Measurements from ENCODE around the gene EEA1.
"Not testable (repeated sequence)": the region's sequence is repeated elsewhere in the genome, so short reads cannot be mapped to it uniquely, and the experiment has no call there.

The EEA1 gene

GRCh38 chr12:92794356-92794755 lies 134.7 kb downstream of the EEA1 start:
- DNase-seq: not testable (repeated sequence)

- DNase-seq: no peak
Measured at GRCh38 chr12:92786045-92786444, 143.1 kb downstream of the EEA1 start.

DNA sequence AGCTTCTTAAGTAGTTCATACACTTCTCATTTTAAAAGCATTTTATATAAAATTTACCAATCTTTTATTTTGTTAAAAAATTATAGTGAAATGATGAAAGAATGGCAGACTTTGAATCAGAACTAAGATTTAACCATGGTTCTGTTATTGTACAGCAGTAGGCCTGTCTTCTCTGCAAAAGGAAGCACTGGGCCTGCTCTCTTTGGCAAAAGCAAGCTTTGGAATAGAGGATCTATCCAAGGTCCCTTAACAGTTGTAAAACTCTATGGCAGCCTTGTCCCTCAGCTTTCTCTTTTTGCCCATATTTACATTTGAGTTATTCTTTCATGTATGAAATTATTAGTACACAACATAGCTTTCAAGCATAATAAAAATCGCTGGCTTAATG lies 143.5 kb downstream of the EEA1 start:
- DNase-seq: no peak

GRCh38 chr12:92784797-92785562 lies 144.1 kb downstream of the EEA1 start:
- no peak for DNase-seq

DNA sequence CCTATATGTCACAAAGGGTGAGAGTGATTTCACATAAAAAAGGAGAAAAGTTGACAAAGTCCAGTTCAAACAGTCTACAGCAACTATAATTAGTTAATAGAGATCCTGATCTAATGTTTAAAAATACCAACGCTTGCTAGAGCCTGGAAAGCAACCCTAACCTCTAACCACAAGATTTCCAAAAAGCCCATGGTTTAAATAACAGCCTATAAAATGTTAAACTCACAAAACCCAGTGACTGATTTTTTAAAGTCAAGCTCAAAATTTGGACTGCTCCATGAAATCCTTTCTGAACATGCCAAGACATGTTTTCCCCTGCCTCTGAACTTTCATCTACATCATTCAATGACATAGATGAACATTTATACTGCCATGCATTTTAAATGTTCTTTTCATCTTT lies 144.7 kb downstream of the EEA1 start:
- no peak for DNase-seq

DNA sequence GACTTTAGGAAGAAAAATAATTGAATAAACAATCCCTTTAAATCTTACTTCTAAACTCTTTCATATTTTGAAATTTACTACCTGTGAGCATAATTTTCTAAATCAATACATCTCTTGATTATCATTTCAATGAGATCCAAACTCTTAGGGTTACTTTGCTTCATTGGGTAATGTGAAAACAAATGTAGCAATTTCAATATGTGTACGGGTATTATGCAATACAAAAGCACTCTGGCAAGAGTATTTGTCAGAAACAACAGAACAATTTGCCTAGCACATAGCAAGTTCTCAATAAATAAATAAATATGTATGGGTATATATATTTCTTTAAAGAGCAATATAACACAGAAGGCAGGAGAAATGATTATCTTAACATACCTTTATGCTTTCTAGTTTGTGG lies 149.2 kb downstream of the EEA1 start:
- no peak for DNase-seq

GRCh38 chr12:92778525-92778924 lies 150.6 kb downstream of the EEA1 start:
- no peak for DNase-seq

DNA sequence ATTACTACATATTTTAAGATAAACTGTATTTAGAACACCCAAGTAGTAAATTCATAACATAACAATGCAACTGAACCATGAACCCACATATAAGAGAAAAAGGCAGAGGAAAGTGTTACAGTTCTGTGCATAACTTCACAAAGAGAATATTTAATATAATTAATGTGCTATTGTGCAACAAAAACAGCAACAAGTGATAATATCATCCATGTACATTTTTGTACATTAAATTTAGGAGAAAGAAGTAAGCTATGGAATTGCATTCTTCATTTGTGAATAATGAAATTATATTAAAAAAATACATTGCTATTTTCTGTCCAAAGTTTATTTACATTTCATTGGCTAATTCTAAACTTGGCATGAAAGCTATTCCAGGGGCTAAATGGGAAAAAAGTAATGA lies 153.7 kb downstream of the EEA1 start:
- DNase-seq: no peak

DNA sequence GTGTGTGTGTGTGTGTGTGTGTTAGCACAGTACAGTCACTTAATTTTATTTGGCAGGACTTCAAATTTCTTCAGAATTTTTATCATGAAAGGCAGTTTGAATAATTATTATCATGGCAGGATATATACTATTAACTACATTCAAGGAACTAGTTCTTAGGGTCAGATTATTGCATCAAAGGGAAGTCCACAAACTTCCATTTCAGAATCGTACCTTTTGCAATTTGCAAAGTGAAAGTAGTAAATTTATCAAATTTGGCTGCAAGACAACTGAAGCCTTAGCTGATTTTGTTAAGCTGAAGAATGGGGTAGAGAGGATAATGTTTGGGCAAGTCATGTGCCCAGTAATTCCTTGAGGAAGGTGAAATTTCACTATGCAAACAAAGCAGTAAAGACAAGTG lies 158.1 kb downstream of the EEA1 start:
- DNase-seq: no peak

DNA sequence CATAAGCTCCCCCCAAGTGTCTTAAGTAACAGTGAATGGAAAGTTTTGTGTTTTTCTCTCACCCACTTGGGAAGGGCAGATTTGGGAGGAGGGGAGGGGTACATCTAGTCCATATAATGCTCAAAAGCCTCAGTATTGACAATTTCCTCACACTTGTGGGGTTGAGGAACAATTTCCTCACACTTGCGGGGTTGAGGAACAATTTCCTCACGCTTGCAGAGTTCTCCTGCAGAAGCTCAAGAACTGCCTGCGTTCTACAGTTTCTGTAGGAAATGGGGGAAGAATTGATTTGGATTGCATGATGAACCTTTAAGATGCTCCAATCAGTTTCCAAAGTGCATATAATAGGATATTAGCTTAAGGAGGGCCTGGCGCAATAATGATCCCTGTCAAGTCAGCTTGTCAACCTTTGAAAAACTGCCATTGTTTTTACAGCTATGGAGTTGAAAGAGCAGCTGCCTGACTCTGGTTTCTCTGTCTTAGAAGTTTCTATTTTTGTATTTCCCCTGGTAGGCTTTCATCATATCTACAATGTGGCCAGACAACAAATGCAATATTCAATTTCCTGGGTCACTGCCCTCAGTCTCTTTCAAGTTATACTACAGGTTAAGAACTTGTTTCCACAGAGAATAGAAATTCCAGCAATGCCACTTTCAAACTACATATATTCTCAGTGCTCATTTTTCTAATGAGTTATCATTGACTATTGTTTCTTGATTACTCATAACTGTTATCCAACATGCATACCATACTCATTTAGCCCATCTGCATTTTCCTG lies 159.8 kb downstream of the EEA1 start:
- no peak for DNase-seq

DNA sequence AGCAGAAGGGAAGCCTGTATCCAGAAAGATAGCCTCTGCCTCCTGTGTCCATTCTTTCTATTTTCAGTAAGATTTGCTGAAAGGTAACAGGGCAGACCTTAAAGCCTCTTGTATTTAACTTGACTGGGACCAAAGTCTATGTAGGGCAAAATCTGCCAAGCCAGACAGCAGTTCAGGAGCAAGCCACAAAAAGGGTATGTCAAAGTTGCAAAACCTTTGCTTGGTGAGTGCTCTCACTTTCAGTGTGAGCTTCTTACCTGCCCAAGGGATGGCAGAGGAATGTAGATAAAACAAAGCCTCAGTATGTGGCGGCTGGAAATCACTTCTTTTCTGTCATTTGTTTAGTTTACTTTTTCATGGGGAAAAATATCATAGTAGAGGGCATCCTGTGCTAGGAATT lies 163.2 kb downstream of the EEA1 start:
- no peak for DNase-seq

GRCh38 chr12:92764831-92765230 lies 164.3 kb downstream of the EEA1 start:
- DNase-seq: no peak

DNA sequence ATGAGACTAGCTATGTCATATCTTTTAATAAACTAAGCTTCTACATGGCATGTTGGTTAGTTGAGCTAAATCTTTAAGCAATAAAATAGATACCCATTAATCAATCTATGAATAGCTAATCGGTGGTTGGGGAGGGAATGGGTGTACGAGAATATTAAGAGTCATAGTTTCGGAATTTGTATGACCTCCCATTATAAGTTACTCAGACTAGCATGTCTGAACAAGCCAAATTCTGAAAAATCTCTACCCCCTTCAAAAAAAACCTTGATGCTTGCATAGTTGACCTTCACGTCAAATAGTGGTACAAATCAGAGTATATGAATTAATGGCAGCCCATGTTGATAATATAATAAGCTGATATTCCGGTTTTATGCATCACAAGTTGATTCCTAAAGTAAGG lies 166.3 kb downstream of the EEA1 start:
- no peak for DNase-seq

DNA sequence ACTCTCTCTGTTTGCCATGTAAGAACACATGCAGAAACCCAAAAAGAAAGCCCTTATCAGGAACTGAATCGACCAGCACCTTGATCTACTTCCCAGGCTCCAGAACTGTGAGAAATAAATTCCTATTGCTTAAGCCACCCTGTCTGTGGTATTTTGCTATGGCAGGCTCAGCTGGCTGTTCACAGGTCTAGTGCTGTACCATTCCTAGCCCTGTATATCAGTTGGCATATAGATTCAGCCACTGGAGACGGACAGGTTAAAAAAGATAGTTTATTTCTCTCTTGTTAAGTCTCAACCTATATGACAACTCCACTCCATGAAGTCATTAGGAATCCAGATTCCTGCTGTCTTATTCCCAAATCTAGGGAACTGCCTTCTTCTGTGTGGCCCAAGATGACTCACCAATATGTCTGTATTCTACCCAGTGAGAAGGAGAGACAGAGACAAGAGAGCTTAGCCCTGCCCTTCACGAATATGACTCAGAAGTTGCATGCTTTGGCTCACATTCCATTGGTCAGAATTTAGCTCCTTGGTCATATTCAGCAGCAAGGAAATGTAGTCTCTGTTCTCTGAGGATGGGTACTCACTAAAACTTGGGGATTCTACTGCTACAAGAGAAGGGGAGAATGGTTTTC lies 169.3 kb downstream of the EEA1 start:
- no peak for DNase-seq

- no peak for DNase-seq
Measured at GRCh38 chr12:92757597-92758121, 171.4 kb downstream of the EEA1 start.

- DNase-seq: no peak
Measured at GRCh38 chr12:92756898-92757596, 172.0 kb downstream of the EEA1 start.

DNA sequence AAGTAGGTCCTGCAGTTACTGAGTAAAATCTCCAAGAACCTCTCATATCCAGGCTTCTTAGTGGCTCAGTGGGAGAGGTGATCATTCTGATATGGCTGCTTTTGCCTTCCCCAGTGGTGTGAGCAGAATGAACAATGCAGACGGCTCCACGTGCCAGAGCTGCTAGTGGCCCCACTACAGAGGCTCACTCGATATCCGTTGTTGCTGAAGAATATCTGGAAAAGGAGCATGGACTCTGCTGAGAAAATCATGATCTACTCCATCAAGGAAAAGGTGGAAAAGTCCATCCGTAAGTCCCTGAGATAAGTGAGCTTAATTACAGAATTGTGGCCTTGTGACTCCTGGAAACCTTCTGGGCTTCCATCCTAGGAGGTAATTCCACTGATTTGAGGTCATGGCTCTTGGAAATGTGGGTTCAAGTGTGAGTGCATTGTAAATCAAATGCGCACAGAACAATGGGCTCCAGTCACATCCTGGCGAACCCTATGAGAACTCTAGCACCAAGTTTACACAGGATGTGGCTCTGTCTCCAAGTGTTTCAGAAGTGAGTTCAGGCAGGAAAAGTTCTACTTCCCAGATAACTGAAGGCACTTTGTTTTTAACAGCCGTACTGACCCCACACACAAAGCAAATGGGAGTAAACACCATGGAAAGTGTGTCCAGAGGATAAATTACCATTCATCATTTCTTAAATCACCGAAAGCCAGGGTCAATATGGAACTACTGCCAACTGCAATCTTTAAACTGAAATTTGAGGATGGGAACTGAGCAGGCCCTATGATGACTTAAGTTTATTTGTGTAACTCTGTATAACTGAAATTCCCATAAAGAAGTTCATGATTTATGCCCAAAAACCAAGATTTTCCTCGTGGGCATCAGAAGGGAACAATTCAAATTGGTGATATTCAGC lies 174.9 kb downstream of the EEA1 start:
- no peak for DNase-seq

GRCh38 chr12:92749691-92750090 lies 179.4 kb downstream of the EEA1 start:
- not testable (repeated sequence) for DNase-seq

GRCh38 chr12:92747151-92747550 lies 181.9 kb downstream of the EEA1 start:
- DNase-seq: no peak

DNA sequence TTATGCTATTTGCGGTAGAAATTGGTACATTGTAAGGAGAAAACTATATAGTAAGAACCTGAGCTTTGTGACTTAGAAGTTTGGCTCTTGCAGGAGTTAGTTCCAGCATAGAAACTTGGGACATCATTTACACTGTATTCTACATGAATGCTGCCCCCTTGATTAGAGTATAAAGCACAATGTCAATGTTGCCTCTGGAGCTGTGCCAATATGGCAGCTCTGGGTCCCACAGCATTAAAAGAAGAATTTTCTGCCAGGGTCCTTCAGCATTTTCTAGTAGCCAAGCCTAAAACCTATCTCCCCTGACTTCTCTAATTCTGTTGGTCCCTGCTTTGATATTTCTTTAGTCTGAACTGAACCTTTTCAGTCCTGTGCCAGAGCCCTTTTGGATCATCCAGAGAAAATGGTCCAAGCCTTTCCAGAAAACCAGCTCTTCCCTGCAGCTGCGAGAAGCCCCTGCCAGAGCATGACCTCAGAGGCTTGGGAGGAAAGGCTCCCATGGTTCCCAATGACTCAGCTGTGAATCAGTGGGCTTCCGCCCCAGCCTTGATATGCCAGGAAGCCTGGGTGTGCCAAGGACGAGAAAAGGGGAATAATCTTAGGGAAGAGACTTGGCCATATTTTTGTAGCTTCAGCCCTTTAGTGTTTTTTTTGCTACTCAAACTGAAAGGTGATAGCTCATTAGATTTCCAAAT lies 183.1 kb downstream of the EEA1 start:
- DNase-seq: peak; percentile 82

DNA sequence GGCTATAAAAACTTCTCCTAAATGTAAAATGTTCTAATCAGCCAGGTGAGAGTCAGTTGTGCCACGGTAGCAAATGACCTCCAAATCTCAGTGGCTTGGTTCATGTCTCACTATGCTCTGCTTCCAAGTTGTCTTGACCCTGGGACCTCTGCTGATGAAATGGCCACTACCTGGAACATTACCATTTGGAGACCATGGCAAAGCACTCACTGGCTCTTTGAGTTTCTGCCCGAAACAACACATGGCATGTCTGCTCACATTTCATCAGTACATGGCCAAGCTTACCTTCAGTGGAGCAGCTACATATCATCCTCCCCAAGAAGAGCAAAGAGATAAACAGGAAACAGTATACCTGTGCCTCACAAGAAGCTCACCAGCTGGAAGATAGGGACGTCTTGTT lies 186.1 kb downstream of the EEA1 start:
- DNase-seq: no peak

Data from right forelimb (tissue), 1 donor.